Endodermal cell (in vitro differentiated cells): ENCODE results near the gene RND1. TPM values are rescaled to one million over a fixed set of nuclear protein-coding genes. Genes with fewer than 3 reads are reported as not detected.

Source experiments
- DNase-seq: peaks from one replicate; pipeline ENCODE4 v3.0.0-alpha.2; 2017
- H3K27ac ChIP-seq: 2 replicates; pipeline ENCODE4 v1.5.1; 2013; ENCODE audit warnings: mild to moderate bottlenecking, low read depth, low read length, moderate library complexity
- H3K27me3 ChIP-seq: 2 replicates; pipeline ENCODE4 v1.6.1; 2013; ENCODE audit warnings: mild to moderate bottlenecking, low read length, moderate library complexity; ENCODE audit not compliant: insufficient read depth, control insufficient read depth, poor library complexity, severe bottlenecking
- H3K36me3 ChIP-seq: 2 replicates; pipeline ENCODE4 v1.7.0; 2013; ENCODE audit warnings: mild to moderate bottlenecking, low read length, moderate library complexity; ENCODE audit not compliant: control insufficient read depth, insufficient read depth
- H3K4me1 ChIP-seq: one replicate; pipeline ENCODE4 v1.7.0; 2013; ENCODE audit warnings: low read length; ENCODE audit not compliant: control insufficient read depth, insufficient read depth
- H3K4me3 ChIP-seq: 2 replicates; pipeline ENCODE4 v1.5.1; 2013; ENCODE audit warnings: mild to moderate bottlenecking, low read length, moderate library complexity
- H3K9ac ChIP-seq: 2 replicates; pipeline ENCODE4 v1.6.1; 2013; ENCODE audit warnings: mild to moderate bottlenecking, low read length, moderate library complexity; ENCODE audit not compliant: poor library complexity, severe bottlenecking; ENCODE audit errors: extremely low read depth
- H3K9me3 ChIP-seq: 2 replicates; pipeline ENCODE4 v1.6.1; 2013; ENCODE audit warnings: mild to moderate bottlenecking, low read length, moderate library complexity; ENCODE audit not compliant: control insufficient read depth
- H3K27ac Mint-ChIP-seq: 2 replicates; pipeline ENCODE4 v1.8.0; 2020; ENCODE audit warnings: mixed read lengths
- H3K27me3 Mint-ChIP-seq: 2 replicates; pipeline ENCODE4 v1.8.0; 2021; ENCODE audit warnings: mild to moderate bottlenecking, mixed read lengths; ENCODE audit not compliant: insufficient read depth
- H3K36me3 Mint-ChIP-seq: 2 replicates; pipeline ENCODE4 v1.8.0; 2020; ENCODE audit warnings: low read depth, mixed read lengths
- H3K4me1 Mint-ChIP-seq: 2 replicates; pipeline ENCODE4 v1.8.0; 2020; ENCODE audit warnings: mixed read lengths
- H3K4me3 Mint-ChIP-seq: 2 replicates; pipeline ENCODE4 v1.8.0; 2020; ENCODE audit warnings: mild to moderate bottlenecking, moderate library complexity, mixed read lengths
- H3K9me3 Mint-ChIP-seq: 2 replicates; pipeline ENCODE4 v1.8.0; 2020; ENCODE audit warnings: mild to moderate bottlenecking, mixed read lengths
- CTCF ChIP-seq: fragments of 200-600 bp; sonication (generic); conservative IDR thresholded peaks from 2 replicates; pipeline ENCODE4 v1.5.0; 2021; ENCODE audit warnings: antibody characterized with exemption, mild to moderate bottlenecking
- WGBS, 2 experiments: methylation state at CpG; one replicate each; pipeline versions ENCODE4 v1.1.5 to v1.1.7; 2013; ENCODE audit warnings: missing lambda C conversion rate in 2 of 2, mixed read lengths in 1 of 2; ENCODE audit not compliant: insufficient coverage in 1 of 2, insufficient read length in 1 of 2; 5-methylcytosine and 5-hydroxymethylcytosine counted together
- total RNA-seq, 2 donors: library from RNA; stranded (reverse); fragmentation: NEBNext Ultra II Directional in 1 of 2; extraction: Animal tissue kit (Norgen Biotek cat#: 25700) in 1 of 2; gene quantifications; 2 replicates in 1 of 2; 3 replicates in 1 of 2; pipeline ENCODE4 v1.2.1, GENCODE V29; 2021

Gene RND1
- total RNA-seq, 2 donors from 2014 or later = 10.7 to 18.9 TPM

DNA sequence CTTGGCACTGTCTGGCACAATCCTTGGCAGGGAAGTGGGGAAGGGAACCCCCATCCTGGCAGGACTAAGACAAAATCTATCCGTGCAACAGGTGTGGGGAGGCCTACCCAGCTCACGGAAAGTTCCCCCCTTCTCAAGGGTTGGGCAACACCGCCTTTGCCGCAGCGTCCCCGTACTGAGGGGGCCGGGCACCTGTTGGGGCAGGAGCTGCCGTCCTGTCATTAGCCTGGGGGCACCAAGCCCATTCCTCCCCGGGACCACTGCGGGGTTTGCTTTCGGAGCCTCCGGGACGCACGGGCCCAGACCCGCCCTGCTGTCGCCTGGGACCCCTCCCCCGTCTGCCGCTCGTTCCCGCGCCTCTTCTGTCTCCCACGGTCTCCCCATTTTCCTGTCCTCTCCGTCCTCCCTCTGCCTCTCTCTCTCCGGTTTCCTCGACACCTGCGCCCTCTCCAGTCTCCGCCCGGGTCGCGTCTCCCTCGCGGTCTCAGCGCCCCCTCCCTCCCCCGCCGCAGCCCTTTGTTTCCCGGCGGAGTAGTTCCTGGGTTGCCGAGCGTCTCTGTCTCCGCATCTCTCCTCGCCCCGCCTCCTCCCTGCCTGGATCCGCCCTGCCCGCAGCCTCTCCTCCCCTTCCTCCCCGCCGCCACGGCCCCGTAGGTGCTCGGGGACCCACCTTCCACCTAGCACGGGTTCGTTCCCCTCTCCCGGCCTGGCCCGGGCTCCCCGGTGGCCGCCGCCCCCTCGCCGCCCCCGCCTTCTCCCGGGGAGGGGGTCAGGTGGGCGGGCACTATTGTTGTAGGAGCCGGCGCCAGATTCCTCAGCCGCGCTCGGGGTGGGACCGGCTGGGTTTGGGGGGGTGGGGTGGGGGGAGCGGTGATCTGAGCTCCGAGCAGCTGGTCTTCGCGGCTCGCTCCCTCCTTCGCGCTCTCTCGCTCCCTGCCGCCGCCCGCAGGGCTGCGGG is 47.5 kb downstream of the RND1 start, which contains the start of gene CACNB3:
TSS of gene CACNB3 (plus strand) at position 624 of the 958 bp plus-strand sequence. CDS start 434 bp downstream, outside the sequence.
- peak; percentile 97 for DNase-seq
- Histone ChIP-seq H3K4me3 (peak within 1 kb of the TSS; percentile 87), H3K27me3 (no peaks in the 10 kb centered on the region), H3K4me1 (peaks cover 9% of the 10 kb centered on the region), H3K9ac (peak within 1 kb of the TSS; percentile 68), H3K36me3 (no peaks in the 10 kb centered on the region), H3K27ac (peak within 1 kb of the TSS; percentile 62), H3K9me3 (no peaks in the 10 kb centered on the region)
- H3K27me3 Mint-ChIP-seq = peaks cover 72% of the 10 kb centered on the region
- H3K4me3 Mint-ChIP-seq = peak within 1 kb of the TSS; percentile 79
- H3K4me1 Mint-ChIP-seq = peaks cover 23% of the 10 kb centered on the region
- H3K9me3 Mint-ChIP-seq = no peaks in the 10 kb centered on the region
- TF ChIP-seq CTCF = no peak
- H3K27ac Mint-ChIP-seq = peak within 1 kb of the TSS; percentile 74
- WGBS, 2 experiments = 0 to 2% methylated on average over 22 to 71 of the region's 79 CpGs
- no peaks in the 10 kb centered on the region for H3K36me3 Mint-ChIP-seq

DNA sequence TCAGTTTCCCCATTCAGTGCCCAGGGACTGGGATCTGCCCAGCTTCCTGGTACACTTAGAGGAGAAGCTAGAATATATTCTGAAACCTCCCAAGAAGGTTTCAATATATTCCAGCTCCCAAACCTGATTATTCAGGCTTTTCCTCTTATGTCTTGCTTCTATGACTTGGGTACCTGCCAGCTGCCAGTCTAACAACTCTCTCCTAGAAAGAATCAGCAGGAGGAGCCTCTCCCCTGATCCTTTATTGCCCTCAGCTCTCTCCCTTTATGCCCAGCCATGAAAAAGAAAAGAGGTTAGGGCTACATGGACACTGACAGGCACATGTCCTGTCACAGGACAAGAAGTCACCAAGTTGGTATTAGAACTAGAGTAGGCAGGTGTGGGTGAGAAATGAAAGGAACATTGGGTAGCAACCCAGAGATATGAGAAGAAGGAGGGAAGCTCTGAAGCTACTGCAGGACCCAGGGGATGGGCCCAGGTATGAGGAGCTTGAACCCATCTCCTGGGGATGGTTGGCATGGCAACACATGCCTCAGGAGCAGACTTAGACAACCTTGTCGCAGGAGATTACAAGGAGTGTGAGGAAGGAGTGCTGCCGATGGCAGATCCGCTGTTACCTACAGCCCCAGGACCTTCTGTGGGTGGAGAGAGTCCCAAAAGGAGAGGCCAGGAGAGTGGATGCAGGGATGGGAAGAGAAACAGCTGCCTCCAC is 49.4 kb downstream of the RND1 start:
- Mint-ChIP-seq H3K27me3 (peaks cover 73% of the 10 kb centered on the region), H3K27ac (no peak overlapping the region), H3K9me3 (no peaks in the 10 kb centered on the region), H3K36me3 (no peaks in the 10 kb centered on the region), H3K4me3 (peak overlapping the region; percentile 79), H3K4me1 (peaks cover 28% of the 10 kb centered on the region)
- DNase-seq = peak; percentile 56
- TF ChIP-seq CTCF = no peak
- Histone ChIP-seq H3K9me3 (no peaks in the 10 kb centered on the region), H3K4me1 (peaks cover 9% of the 10 kb centered on the region), H3K4me3 (peak overlapping the region; percentile 93), H3K27me3 (no peaks in the 10 kb centered on the region), H3K36me3 (no peaks in the 10 kb centered on the region), H3K27ac (no peak overlapping the region), H3K9ac (no peak overlapping the region)
- WGBS, 2 experiments = 69 to 89% methylated on average over 3 of the region's 3 CpGs
